Caco-2 (cell line): ENCODE measurements around the gene ENDOD1. TPM values are rescaled to one million over a fixed set of nuclear protein-coding genes. Genes with fewer than 3 reads are reported as not detected.

Experiments
- BruUV-seq: library from RNA; stranded (reverse); fragments of 400-500 nt; replicated peaks from 2 replicates; lab custom pipeline; 2021; lab: Mats Ljungman, UMichigan
- CTCF ChIA-PET: fragments of 300-600 bp; sonication (Branson Sonifier 250); formaldehyde crosslinking; loops from one replicate; lab custom pipeline; 2022; ENCODE audit warnings: antibody characterized with exemption; lab: Charles Lee
- POLR2A ChIA-PET: fragments of 300-600 bp; sonication (Branson Sonifier 250); formaldehyde crosslinking; loops from one replicate; lab custom pipeline; 2022; ENCODE audit warnings: antibody characterized with exemption; lab: Charles Lee
- DNase-seq, 2 experiments: peaks; one replicate each; pipeline versions ENCODE4 v3.0.0 to v3.0.0-alpha.2; 2020 to 2022
- H3K27me3 ChIP-seq: replicated peaks from 2 replicates; pipeline ENCODE4 v1.6.0; 2011; ENCODE audit warnings: low read length; ENCODE audit not compliant: control insufficient read depth, insufficient read depth
- H3K36me3 ChIP-seq: 2 replicates; pipeline ENCODE4 v1.5.1; 2011; ENCODE audit warnings: low read length; ENCODE audit not compliant: control insufficient read depth, insufficient read depth
- H3K4me1 ChIP-seq: fragments of 250-450 bp; sonication (Bioruptor Pico); 2 replicates; pipeline ENCODE4 v1.5.1; 2020; ENCODE audit warnings: mild to moderate bottlenecking
- H3K4me3 ChIP-seq: 2 replicates; pipeline ENCODE4 v1.5.1; 2011; ENCODE audit warnings: low read depth, mild to moderate bottlenecking, control low read depth, low read length
- H3K9me3 ChIP-seq: fragments of 250-450 bp; sonication (Bioruptor Pico); 2 replicates; pipeline ENCODE4 v1.5.1; 2020; ENCODE audit warnings: mild to moderate bottlenecking, moderate library complexity
- H3K27ac Mint-ChIP-seq: one replicate; pipeline ENCODE4 v1.8.0; 2022; ENCODE audit warnings: mixed read lengths; ENCODE audit not compliant: unreplicated experiment
- H3K27me3 Mint-ChIP-seq: one replicate; pipeline ENCODE4 v1.8.0; 2022; ENCODE audit warnings: mixed read lengths; ENCODE audit not compliant: insufficient read depth, unreplicated experiment
- H3K36me3 Mint-ChIP-seq: one replicate; pipeline ENCODE4 v1.8.0; 2022; ENCODE audit warnings: mild to moderate bottlenecking, mixed read lengths; ENCODE audit not compliant: insufficient read depth, unreplicated experiment
- H3K4me1 Mint-ChIP-seq: one replicate; pipeline ENCODE4 v1.8.0; 2022; ENCODE audit warnings: low read depth, mixed read lengths; ENCODE audit not compliant: unreplicated experiment
- H3K4me3 Mint-ChIP-seq: one replicate; pipeline ENCODE4 v1.8.0; 2022; ENCODE audit warnings: mild to moderate bottlenecking, moderate library complexity, mixed read lengths; ENCODE audit not compliant: unreplicated experiment
- H3K9me3 Mint-ChIP-seq: one replicate; pipeline ENCODE4 v1.8.0; 2022; ENCODE audit warnings: mixed read lengths; ENCODE audit not compliant: unreplicated experiment
- CTCF ChIP-seq, 2 experiments: fragments of 200-600 bp in 1 of 2; IDR thresholded peaks; 1 replicate in 1 of 2; 2 replicates in 1 of 2; pipeline versions ENCODE4 v1.5.1 to v1.8.0; 2011 to 2022; ENCODE audit warnings: antibody characterized with exemption in 1 of 2, control low read depth in 1 of 2, inconsistent platforms in 1 of 2, low read depth in 1 of 2, low read length in 1 of 2, mild to moderate bottlenecking in 1 of 2, moderate library complexity in 1 of 2; ENCODE audit not compliant: insufficient read depth in 1 of 2, severe bottlenecking in 1 of 2, unreplicated experiment in 1 of 2
- intact Hi-C: fragments of 100-400 bp; cut with micrococcal nuclease; formaldehyde crosslinking; loops from one replicate; pipeline ENCODE4 v1.10.0; 2022; ENCODE audit not compliant: unreplicated experiment
- total RNA-seq: library from RNA; stranded (reverse); gene quantifications from 2 replicates; pipeline ENCODE4 v1.2.3, GENCODE V29; 2022

Gene ENDOD1
- total RNA-seq, 1 experiment from 2014 or later: 22.7 TPM

- Mint-ChIP-seq H3K27me3 (no peaks in the 10 kb centered on the region), H3K27ac (no peak overlapping the region), H3K36me3 (no peaks in the 10 kb centered on the region), H3K4me3 (no peak overlapping the region), H3K9me3 (no peaks in the 10 kb centered on the region), H3K4me1 (no peaks in the 10 kb centered on the region)
- no TSS peak for BruUV-seq
- no peaks in the 10 kb centered on the region for H3K36me3 ChIP-seq
- H3K27me3 ChIP-seq: no peaks in the 10 kb centered on the region
- H3K4me3 ChIP-seq: no peak overlapping the region
- ChIA-PET CTCF (interaction anchor here (1.5 kb wide), 1 partner anchor 479 kb away, joined by 10 read pairs; no protein-coding TSS in a partner anchor), POLR2A (no interaction called here)
- intact Hi-C loops: no loop called here
- H3K9me3 ChIP-seq: no peaks in the 10 kb centered on the region
- no peak for DNase-seq
- TF ChIP-seq CTCF (IDR thresholded peaks at IDR 0.05; ENCODE audit: insufficient read depth in 1 of 2, low read depth in 1 of 2, low read length in 1 of 2, severe bottlenecking in 1 of 2, unreplicated experiment in 1 of 2): no peak
- no peaks in the 10 kb centered on the region for H3K4me1 ChIP-seq
Observed at GRCh38 chr11:95101935-95102334, 12.3 kb downstream of the ENDOD1 start.

GRCh38 chr11:95102733-95103132 lies 13.1 kb downstream of the ENDOD1 start:
- ChIA-PET CTCF (interaction anchor here (1.5 kb wide), 1 partner anchor 479 kb away, joined by 10 read pairs; no protein-coding TSS in a partner anchor), POLR2A (no interaction called here)
- no peak for TF ChIP-seq CTCF (IDR thresholded peaks at IDR 0.05; ENCODE audit: insufficient read depth in 1 of 2, low read depth in 1 of 2, low read length in 1 of 2, severe bottlenecking in 1 of 2, unreplicated experiment in 1 of 2)
- Mint-ChIP-seq H3K4me3 (no peak overlapping the region), H3K9me3 (no peaks in the 10 kb centered on the region), H3K27ac (no peak overlapping the region), H3K4me1 (no peaks in the 10 kb centered on the region), H3K36me3 (no peaks in the 10 kb centered on the region), H3K27me3 (no peaks in the 10 kb centered on the region)
- no peaks in the 10 kb centered on the region for H3K9me3 ChIP-seq
- intact Hi-C loops: no loop called here
- BruUV-seq: no TSS peak
- no peak overlapping the region for H3K4me3 ChIP-seq
- H3K36me3 ChIP-seq: no peaks in the 10 kb centered on the region
- peaks cover 5% of the 10 kb centered on the region for H3K4me1 ChIP-seq
- DNase-seq: no peak
- no peaks in the 10 kb centered on the region for H3K27me3 ChIP-seq

GRCh38 chr11:95103701-95104100 lies 14.1 kb downstream of the ENDOD1 start:
- ChIA-PET POLR2A (no interaction called here), CTCF (no interaction called here)
- Histone ChIP-seq H3K4me1 (peaks cover 15% of the 10 kb centered on the region), H3K9me3 (no peaks in the 10 kb centered on the region), H3K4me3 (no peak overlapping the region), H3K36me3 (no peaks in the 10 kb centered on the region), H3K27me3 (no peaks in the 10 kb centered on the region)
- intact Hi-C loops: no loop called here
- H3K27me3 Mint-ChIP-seq: no peaks in the 10 kb centered on the region
- BruUV-seq: no TSS peak
- no peaks in the 10 kb centered on the region for H3K9me3 Mint-ChIP-seq
- no peaks in the 10 kb centered on the region for H3K4me1 Mint-ChIP-seq
- no peaks in the 10 kb centered on the region for H3K36me3 Mint-ChIP-seq
- no peak for TF ChIP-seq CTCF (IDR thresholded peaks at IDR 0.05; ENCODE audit: insufficient read depth in 1 of 2, low read depth in 1 of 2, low read length in 1 of 2, severe bottlenecking in 1 of 2, unreplicated experiment in 1 of 2)
- no peak for DNase-seq
- no peak overlapping the region for H3K27ac Mint-ChIP-seq
- no peak overlapping the region for H3K4me3 Mint-ChIP-seq
